ENCODE results near the gene ZSWIM1. TPM values are rescaled to one million over a fixed set of nuclear protein-coding genes. Genes with fewer than 3 reads are reported as not detected.

Gene ZSWIM1
- total and polyA plus RNA-seq, 2 of the 13 experiments (the other 11 are each of a cell fraction or from before 2014, with no cell fraction given), result 9.5 to 11.7 TPM

GRCh38 chr20:45909336-45909808, 28.3 kb downstream of the ZSWIM1 start (continued):
- TF ChIP-seq CENPBD1 (CRISPR knock-in tag; IDR thresholded peaks at IDR 0.05; ENCODE audit: borderline replicate concordance, low read depth), result no peak
- TF ChIP-seq HNRNPL (IDR thresholded peaks at IDR 0.05; ENCODE audit: low read depth, low read length), result no peak
- no peak for TF ChIP-seq RFX1 (IDR thresholded peaks at IDR 0.05)
- TF ChIP-seq THAP11 (CRISPR knock-in tag; IDR thresholded peaks at IDR 0.05), result peak; percentile 48; the same call in 1 of the 2 replicates
- no peak; the same call in 1 of the 2 replicates for TF ChIP-seq KLF12 (CRISPR knock-in tag; IDR thresholded peaks at IDR 0.05; ENCODE audit: borderline replicate concordance)
- TF ChIP-seq, protein P1, sequence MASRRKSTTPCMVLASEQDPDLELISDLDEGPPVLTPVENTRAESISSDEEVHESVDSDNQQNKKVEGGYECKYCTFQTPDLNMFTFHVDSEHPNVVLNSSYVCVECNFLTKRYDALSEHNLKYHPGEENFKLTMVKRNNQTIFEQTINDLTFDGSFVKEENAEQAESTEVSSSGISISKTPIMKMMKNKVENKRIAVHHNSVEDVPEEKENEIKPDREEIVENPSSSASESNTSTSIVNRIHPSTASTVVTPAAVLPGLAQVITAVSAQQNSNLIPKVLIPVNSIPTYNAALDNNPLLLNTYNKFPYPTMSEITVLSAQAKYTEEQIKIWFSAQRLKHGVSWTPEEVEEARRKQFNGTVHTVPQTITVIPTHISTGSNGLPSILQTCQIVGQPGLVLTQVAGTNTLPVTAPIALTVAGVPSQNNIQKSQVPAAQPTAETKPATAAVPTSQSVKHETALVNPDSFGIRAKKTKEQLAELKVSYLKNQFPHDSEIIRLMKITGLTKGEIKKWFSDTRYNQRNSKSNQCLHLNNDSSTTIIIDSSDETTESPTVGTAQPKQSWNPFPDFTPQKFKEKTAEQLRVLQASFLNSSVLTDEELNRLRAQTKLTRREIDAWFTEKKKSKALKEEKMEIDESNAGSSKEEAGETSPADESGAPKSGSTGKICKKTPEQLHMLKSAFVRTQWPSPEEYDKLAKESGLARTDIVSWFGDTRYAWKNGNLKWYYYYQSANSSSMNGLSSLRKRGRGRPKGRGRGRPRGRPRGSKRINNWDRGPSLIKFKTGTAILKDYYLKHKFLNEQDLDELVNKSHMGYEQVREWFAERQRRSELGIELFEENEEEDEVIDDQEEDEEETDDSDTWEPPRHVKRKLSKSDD (CRISPR knock-in tag; IDR thresholded peaks at IDR 0.05; ENCODE audit: low read depth), result no peak
- peak; percentile 41 for TF ChIP-seq ARID3A (IDR thresholded peaks at IDR 0.05; ENCODE audit: low read depth, low read length)
- no peak for TF ChIP-seq CBFB (CRISPR knock-in tag; IDR thresholded peaks at IDR 0.05)
- TF ChIP-seq, protein P2, sequence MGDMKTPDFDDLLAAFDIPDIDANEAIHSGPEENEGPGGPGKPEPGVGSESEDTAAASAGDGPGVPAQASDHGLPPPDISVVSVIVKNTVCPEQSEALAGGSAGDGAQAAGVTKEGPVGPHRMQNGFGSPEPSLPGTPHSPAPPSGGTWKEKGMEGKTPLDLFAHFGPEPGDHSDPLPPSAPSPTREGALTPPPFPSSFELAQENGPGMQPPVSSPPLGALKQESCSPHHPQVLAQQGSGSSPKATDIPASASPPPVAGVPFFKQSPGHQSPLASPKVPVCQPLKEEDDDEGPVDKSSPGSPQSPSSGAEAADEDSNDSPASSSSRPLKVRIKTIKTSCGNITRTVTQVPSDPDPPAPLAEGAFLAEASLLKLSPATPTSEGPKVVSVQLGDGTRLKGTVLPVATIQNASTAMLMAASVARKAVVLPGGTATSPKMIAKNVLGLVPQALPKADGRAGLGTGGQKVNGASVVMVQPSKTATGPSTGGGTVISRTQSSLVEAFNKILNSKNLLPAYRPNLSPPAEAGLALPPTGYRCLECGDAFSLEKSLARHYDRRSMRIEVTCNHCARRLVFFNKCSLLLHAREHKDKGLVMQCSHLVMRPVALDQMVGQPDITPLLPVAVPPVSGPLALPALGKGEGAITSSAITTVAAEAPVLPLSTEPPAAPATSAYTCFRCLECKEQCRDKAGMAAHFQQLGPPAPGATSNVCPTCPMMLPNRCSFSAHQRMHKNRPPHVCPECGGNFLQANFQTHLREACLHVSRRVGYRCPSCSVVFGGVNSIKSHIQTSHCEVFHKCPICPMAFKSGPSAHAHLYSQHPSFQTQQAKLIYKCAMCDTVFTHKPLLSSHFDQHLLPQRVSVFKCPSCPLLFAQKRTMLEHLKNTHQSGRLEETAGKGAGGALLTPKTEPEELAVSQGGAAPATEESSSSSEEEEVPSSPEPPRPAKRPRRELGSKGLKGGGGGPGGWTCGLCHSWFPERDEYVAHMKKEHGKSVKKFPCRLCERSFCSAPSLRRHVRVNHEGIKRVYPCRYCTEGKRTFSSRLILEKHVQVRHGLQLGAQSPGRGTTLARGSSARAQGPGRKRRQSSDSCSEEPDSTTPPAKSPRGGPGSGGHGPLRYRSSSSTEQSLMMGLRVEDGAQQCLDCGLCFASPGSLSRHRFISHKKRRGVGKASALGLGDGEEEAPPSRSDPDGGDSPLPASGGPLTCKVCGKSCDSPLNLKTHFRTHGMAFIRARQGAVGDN (CRISPR knock-in tag; IDR thresholded peaks at IDR 0.05), result peak; percentile 91
- peak; percentile 70 for TF ChIP-seq FOXA3 (CRISPR knock-in tag; IDR thresholded peaks at IDR 0.05)
- TF ChIP-seq PCBP1 (IDR thresholded peaks at IDR 0.05; ENCODE audit: borderline replicate concordance, low read depth, low read length), result no peak
- no peak for TF ChIP-seq NFKB2 (CRISPR knock-in tag; IDR thresholded peaks at IDR 0.05; ENCODE audit: borderline replicate concordance)
- no peak for TF ChIP-seq ZFP36L2 (CRISPR knock-in tag; IDR thresholded peaks at IDR 0.05)
- TF ChIP-seq YEATS4 (CRISPR knock-in tag; IDR thresholded peaks at IDR 0.05; ENCODE audit: borderline replicate concordance), result peak; percentile 34; the same call in 1 of the 2 replicates
- TF ChIP-seq, protein P3, sequence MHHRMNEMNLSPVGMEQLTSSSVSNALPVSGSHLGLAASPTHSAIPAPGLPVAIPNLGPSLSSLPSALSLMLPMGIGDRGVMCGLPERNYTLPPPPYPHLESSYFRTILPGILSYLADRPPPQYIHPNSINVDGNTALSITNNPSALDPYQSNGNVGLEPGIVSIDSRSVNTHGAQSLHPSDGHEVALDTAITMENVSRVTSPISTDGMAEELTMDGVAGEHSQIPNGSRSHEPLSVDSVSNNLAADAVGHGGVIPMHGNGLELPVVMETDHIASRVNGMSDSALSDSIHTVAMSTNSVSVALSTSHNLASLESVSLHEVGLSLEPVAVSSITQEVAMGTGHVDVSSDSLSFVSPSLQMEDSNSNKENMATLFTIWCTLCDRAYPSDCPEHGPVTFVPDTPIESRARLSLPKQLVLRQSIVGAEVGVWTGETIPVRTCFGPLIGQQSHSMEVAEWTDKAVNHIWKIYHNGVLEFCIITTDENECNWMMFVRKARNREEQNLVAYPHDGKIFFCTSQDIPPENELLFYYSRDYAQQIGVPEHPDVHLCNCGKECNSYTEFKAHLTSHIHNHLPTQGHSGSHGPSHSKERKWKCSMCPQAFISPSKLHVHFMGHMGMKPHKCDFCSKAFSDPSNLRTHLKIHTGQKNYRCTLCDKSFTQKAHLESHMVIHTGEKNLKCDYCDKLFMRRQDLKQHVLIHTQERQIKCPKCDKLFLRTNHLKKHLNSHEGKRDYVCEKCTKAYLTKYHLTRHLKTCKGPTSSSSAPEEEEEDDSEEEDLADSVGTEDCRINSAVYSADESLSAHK (CRISPR knock-in tag; IDR thresholded peaks at IDR 0.05; ENCODE audit: borderline replicate concordance), result no peak
- peak; percentile 15; the same call in 1 of the 2 replicates for TF ChIP-seq ZNF709 (CRISPR knock-in tag; IDR thresholded peaks at IDR 0.05)
- 0 out of 2 replicates have a peak, but pooled peaks have one; percentile 31 for TF ChIP-seq SMAD3 (CRISPR knock-in tag; IDR thresholded peaks at IDR 0.05)
- TF ChIP-seq, protein P4, sequence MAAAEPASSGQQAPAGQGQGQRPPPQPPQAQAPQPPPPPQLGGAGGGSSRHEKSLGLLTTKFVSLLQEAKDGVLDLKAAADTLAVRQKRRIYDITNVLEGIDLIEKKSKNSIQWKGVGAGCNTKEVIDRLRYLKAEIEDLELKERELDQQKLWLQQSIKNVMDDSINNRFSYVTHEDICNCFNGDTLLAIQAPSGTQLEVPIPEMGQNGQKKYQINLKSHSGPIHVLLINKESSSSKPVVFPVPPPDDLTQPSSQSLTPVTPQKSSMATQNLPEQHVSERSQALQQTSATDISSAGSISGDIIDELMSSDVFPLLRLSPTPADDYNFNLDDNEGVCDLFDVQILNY (CRISPR knock-in tag; conservative IDR thresholded peaks at IDR 0.05), result no peak
